SU-DHL-6 (cell line): ENCODE data around the gene KAZN.

Experiments
- H2AFZ ChIP-seq: fragments of 200-600 bp; sonication (generic); 2 replicates; pipeline ENCODE4 v1.6.1; 2014; ENCODE audit warnings: low read depth, mild to moderate bottlenecking, moderate library complexity, mixed read lengths, antibody characterized with exemption, low read length; ENCODE audit not compliant: severe bottlenecking
- H3F3A ChIP-seq: fragments of 200-600 bp; shearing (Covaris generic); 2 replicates; pipeline ENCODE4 v1.6.0; 2016; ENCODE audit warnings: antibody characterized with exemption, mild to moderate bottlenecking; ENCODE audit not compliant: insufficient read depth
- H3K27ac ChIP-seq: fragments of 200-600 bp; sonication (generic); 2 replicates; pipeline ENCODE4 v1.5.1; 2016; ENCODE audit warnings: low read depth, mild to moderate bottlenecking, low read length, moderate library complexity, mixed read lengths
- H3K27me3 ChIP-seq: fragments of 200-600 bp; sonication (generic), shearing (Covaris generic); 2 replicates; pipeline ENCODE4 v1.6.0; 2014; ENCODE audit warnings: mild to moderate bottlenecking, low read length
- H3K36me3 ChIP-seq: fragments of 200-600 bp; sonication (generic); 2 replicates; pipeline ENCODE4 v1.6.1; 2014; ENCODE audit warnings: mild to moderate bottlenecking, low read length, mixed read lengths
- H3K4me2 ChIP-seq: fragments of 300-600, 200-600 bp; shearing (Covaris generic), sonication (generic); 2 replicates; pipeline ENCODE4 v1.6.0; 2014; ENCODE audit warnings: low read length, low read depth, mild to moderate bottlenecking; ENCODE audit not compliant: poor library complexity, severe bottlenecking
- H3K4me3 ChIP-seq: fragments of 200-600 bp; sonication (generic); 2 replicates; pipeline ENCODE4 v1.5.1; 2014; ENCODE audit warnings: antibody characterized with exemption, low read length, mild to moderate bottlenecking, mixed read lengths; ENCODE audit not compliant: insufficient read depth, poor library complexity, severe bottlenecking
- H3K79me2 ChIP-seq: fragments of 200-600 bp; sonication (generic); 2 replicates; pipeline ENCODE4 v1.6.1; 2014; ENCODE audit warnings: mild to moderate bottlenecking, low read length, moderate library complexity; ENCODE audit not compliant: insufficient read depth
- H3K9ac ChIP-seq: fragments of 200-600 bp; sonication (generic); 2 replicates; pipeline ENCODE4 v1.7.0; 2014; ENCODE audit warnings: mild to moderate bottlenecking, low read length
- H3K9me2 ChIP-seq: fragments of 200-600 bp; sonication (generic); replicated peaks from 2 replicates; pipeline ENCODE4 v1.6.1; 2014; ENCODE audit warnings: low read length; ENCODE audit not compliant: insufficient read depth
- H3K9me3 ChIP-seq: fragments of 200-600 bp; sonication (generic); 2 replicates; pipeline ENCODE4 v1.6.1; 2014; ENCODE audit warnings: low read length, mixed read lengths; ENCODE audit not compliant: insufficient read depth
- H4K20me1 ChIP-seq: fragments of 200-600 bp; sonication (generic); 2 replicates; pipeline ENCODE4 v1.6.1; 2014; ENCODE audit warnings: low read depth, mild to moderate bottlenecking, antibody characterized with exemption, low read length, moderate library complexity, mixed read lengths
- EZH2phosphoT487 ChIP-seq: fragments of 200-600 bp; sonication (generic), shearing (Covaris generic); conservative IDR thresholded peaks from 2 replicates; pipeline ENCODE4 v1.6.1; 2018; ENCODE audit warnings: mild to moderate bottlenecking, antibody characterized with exemption, low read length, moderate library complexity, mixed read lengths
- TF ChIP-seq, protein P1 (sequence below): fragments of 200-600 bp; sonication (generic); IDR thresholded peaks from one replicate; pipeline ENCODE4 v1.5.1; 2017; ENCODE audit warnings: antibody characterized with exemption, mild to moderate bottlenecking, low read length, moderate library complexity; ENCODE audit not compliant: insufficient read depth, poor library complexity, severe bottlenecking

KAZN gene

DNA sequence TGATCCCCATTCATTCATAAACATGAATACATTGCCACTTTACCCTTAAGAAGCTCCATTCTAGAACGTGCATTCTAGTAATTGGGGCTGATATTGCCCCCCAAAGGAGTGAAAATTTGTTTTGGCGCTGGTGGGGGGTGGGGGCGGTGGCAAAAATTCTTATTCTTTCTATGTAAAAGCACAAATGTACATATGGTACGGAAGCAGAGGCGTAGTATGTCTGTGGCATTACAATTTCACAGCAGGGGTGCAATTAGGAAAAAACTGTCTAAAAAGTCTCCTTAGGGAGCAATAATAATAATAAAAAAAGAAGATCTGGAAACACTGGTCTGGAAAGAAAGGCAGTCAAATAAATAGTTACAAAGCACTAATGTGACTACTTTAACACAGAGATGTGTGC lies 514.7 kb downstream of the KAZN start:
- no peaks in the 10 kb centered on the region for H3F3A ChIP-seq
- no peaks in the 10 kb centered on the region for H4K20me1 ChIP-seq
- no peaks in the 10 kb centered on the region for H3K36me3 ChIP-seq
- no peaks in the 10 kb centered on the region for H3K9me3 ChIP-seq
- TF ChIP-seq, protein P1, sequence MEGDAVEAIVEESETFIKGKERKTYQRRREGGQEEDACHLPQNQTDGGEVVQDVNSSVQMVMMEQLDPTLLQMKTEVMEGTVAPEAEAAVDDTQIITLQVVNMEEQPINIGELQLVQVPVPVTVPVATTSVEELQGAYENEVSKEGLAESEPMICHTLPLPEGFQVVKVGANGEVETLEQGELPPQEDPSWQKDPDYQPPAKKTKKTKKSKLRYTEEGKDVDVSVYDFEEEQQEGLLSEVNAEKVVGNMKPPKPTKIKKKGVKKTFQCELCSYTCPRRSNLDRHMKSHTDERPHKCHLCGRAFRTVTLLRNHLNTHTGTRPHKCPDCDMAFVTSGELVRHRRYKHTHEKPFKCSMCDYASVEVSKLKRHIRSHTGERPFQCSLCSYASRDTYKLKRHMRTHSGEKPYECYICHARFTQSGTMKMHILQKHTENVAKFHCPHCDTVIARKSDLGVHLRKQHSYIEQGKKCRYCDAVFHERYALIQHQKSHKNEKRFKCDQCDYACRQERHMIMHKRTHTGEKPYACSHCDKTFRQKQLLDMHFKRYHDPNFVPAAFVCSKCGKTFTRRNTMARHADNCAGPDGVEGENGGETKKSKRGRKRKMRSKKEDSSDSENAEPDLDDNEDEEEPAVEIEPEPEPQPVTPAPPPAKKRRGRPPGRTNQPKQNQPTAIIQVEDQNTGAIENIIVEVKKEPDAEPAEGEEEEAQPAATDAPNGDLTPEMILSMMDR, result no peak
- TF ChIP-seq EZH2phosphoT487, result no peak
- no peak overlapping the region for H3K4me3 ChIP-seq
- no peak overlapping the region for H2AFZ ChIP-seq
- no peak overlapping the region for H3K27ac ChIP-seq
- H3K9ac ChIP-seq, result no peak overlapping the region
- H3K4me2 ChIP-seq, result no peak overlapping the region
- no peaks in the 10 kb centered on the region for H3K27me3 ChIP-seq
- no peaks in the 10 kb centered on the region for H3K79me2 ChIP-seq
- H3K9me2 ChIP-seq, result no peaks in the 10 kb centered on the region

DNA sequence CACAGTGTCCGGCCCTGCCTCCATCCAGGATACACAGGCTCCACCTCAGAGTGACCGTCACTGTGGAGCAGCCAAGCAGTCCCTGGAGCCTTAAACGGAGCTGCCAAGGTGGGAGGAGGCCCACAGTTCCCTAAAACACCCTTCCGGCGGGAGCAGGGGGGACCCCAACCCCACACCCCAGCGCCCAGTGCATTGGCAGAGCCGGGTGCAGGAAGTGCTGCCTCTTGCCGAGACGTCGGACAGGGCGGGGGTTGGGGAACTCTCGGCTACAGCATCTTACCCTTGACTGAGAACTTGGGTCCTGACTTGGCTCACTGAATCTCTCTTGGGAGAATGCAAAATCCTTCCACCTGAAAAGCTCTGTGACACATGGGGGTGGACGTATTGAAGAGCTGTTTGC lies 516.4 kb downstream of the KAZN start:
- Histone ChIP-seq H2AFZ (no peak overlapping the region), H3K4me3 (no peak overlapping the region), H3K4me2 (no peak overlapping the region), H3K36me3 (no peaks in the 10 kb centered on the region), H3F3A (no peaks in the 10 kb centered on the region), H4K20me1 (no peaks in the 10 kb centered on the region), H3K9me2 (no peaks in the 10 kb centered on the region), H3K9me3 (no peaks in the 10 kb centered on the region), H3K9ac (no peak overlapping the region), H3K27me3 (no peaks in the 10 kb centered on the region), H3K27ac (no peak overlapping the region), H3K79me2 (no peaks in the 10 kb centered on the region)
- TF ChIP-seq, protein P1, result no peak

DNA sequence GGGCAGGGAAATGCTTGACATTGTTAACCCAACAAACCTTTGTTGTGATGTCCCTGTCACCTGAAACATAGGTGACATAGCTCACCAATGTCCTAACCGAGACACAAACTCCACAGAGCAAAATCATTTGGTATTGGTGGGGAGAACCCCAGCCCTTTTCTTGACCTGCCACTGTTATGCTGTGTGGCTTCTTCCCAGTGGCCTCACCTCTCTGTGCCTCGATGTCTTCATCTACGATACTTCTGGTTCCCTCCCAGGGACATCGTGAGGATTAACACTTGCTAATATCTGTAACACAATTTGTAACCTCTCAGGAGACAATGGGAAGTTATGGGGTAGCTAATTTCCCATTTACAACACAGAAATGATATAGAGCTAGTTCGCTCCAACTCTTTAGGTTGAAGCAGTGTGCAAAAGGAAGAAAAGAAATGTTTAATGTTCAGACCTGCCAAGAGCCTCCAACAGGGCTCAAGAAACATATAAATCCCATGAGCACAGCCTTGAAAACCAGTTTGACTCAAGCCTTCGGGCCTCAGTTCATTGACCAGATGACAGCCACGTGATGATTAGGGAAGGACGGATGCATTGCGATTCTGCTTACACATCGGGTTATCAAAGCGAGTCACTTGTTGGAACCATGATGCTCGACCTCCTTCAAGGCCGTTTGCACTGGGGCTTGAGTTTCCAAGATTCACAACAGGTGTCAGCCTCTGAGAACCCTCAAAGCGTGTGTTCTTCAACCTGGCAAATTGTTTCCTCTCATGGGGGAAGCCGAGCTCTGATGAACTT lies 517.3 kb downstream of the KAZN start:
- Histone ChIP-seq H3K36me3 (no peaks in the 10 kb centered on the region), H3K27ac (no peak overlapping the region), H3K79me2 (no peaks in the 10 kb centered on the region), H3F3A (no peaks in the 10 kb centered on the region), H3K4me2 (no peak overlapping the region), H2AFZ (no peak overlapping the region), H3K4me3 (no peak overlapping the region), H3K9me3 (no peaks in the 10 kb centered on the region), H3K9ac (no peak overlapping the region), H3K9me2 (no peaks in the 10 kb centered on the region), H3K27me3 (no peaks in the 10 kb centered on the region), H4K20me1 (no peaks in the 10 kb centered on the region)
- TF ChIP-seq, protein P1, result no peak
- TF ChIP-seq EZH2phosphoT487, result no peak
